GM19324 (cell line): ENCODE data around the gene METTL1.
"Not testable (repeated sequence)": the region's sequence is repeated elsewhere in the genome, so short reads cannot be mapped to it uniquely, and the experiment has no call there.

Experiments used
- ATAC-seq: cut with Tn5 transposase; IDR thresholded peaks from one replicate; pipeline ENCODE4 v1.9.1; 2021; ENCODE audit warnings: mild to moderate bottlenecking, moderate library complexity; ENCODE audit not compliant: unreplicated experiment, low FRiP score

The METTL1 gene

DNA sequence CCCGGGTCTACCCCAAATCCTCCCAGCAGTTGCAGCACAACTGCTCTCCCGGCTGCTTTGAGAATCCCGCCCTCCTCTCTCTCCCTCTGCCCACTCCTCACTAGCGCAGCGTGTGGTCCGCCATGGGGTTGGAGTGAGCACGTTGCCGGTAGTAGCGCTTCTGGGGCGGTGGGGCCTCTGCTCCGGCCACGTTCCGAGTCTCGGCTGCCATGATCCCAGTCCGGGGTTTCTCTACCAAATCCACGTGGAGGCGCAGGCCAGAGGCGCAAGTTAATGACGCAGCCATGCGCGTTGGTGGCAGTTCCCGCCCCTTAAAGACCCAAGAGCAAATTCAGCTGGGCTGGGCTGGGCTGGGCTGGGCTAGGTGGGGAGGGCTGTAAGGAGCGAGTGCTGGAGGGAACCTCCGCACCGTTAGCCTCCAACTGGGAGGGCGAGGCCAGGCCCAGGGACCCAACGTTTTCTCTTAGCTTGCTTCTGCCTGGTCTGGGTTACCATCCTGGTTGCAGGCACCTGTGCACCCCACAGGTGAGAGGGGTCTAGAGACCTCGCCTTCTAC is at the start of gene METTL1:
Gene METTL1 (minus strand): TSS at position 233 of the 556 bp plus-strand sequence. CDS start 22 bp downstream, at position 211.
- ATAC-seq, result peak; percentile 82

DNA sequence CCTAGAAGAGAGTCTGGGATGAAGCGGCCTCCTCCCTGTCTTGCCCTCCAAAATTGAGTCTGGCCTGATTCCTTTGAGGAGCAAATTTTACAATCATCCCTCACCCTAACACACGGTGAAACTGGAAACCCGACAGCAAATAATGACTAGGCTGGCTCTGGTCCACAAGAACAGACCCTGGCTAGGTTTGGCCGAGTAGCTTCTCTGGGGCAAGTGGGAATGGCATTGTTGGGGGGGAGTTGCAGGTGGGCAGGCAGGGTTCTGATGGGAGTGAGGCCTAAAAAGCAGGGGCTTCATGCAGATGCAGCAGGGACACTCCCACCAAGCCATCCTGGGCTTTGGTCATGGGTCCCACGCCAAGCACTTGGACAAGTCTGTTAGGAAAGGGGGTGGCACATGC is 49.1 kb upstream of the METTL1 start:
- not testable (repeated sequence) for ATAC-seq

DNA sequence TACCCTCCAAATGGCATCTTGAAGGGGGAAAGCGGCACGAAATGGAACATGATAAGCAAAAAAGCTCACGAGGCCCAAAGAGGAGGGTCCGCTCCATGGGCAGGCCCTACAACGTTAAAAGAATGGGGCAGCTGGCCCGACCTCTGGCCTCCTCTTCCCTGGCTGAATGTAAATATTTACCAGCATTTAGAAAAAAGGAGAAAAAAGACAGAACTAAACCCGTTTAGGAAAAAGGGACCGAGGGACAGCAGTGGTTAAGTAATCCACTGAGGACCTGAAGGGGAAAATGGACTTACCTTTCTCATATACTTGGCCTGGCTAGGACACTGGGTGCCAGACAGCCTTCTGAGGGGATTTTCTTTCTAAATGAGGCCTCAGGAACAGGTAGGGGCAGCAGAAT is 48.2 kb upstream of the METTL1 start:
- not testable (repeated sequence) for ATAC-seq

DNA sequence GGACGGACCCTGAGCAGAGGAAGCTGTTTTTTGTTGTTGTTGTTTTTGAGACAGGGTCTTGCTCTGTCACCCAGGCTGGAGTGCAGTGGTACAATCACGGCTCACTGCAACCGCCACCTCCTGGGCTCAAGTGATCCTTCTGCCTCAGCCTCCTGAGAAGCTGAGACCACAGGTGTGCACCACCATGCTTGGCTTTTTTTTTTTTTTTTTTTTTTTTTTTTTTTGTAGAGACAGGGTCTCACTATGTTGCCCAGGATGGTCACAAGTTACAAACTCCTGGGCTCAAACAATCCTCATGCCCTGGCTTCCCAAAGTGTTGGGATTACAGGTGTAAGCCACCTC is 46.1 kb upstream of the METTL1 start:
- not testable (repeated sequence) for ATAC-seq

DNA sequence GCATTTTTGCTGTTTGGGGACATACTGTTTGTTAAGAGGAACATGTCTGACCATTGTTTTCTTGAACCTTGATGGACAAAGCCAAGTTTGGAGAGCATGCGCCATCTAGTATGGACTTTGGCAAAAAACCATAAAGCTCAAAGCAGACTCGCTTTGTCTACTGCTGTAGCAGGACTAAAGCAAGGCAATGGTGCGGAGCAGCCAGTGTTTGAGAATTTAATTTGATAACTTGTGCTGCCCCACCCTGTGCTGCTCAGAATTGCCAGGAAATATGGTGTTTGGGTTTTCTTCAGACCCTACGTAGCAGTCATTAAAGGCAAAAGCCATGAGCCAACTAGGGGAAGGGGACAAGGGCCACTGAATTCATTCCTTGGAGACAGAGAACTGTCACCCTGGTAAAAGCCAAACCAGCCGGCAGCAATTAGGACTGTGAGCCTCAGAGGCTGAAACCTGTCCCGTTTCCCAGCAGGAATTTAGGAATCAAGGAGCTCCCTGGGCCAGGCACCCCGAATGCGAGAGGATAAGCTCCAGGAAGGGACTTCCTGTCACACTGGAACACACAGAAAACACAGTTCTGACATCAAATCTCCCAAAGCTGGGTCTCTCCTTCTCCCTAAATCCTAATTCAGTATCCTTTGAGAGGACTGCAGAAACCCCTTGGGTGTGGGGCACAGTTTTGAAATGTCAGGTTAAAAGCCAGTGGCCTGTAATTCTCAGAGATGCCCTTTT is 45.5 kb upstream of the METTL1 start:
- ATAC-seq, result no peak

DNA sequence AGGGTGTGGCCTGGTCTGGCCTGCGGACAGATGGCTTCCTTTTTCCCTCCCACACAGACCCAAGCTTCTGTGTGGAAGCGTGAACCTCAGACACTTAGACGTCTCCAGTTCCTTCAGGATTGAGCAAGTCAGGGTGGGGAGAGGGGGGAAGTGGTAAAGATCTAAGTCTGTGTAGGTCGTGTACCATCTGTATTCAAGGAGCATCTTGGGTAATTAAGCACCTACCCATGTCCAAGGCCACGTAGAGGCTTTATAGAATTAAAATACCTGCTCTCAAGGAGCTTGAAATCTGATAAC is 44.9 kb upstream of the METTL1 start:
- no peak for ATAC-seq

DNA sequence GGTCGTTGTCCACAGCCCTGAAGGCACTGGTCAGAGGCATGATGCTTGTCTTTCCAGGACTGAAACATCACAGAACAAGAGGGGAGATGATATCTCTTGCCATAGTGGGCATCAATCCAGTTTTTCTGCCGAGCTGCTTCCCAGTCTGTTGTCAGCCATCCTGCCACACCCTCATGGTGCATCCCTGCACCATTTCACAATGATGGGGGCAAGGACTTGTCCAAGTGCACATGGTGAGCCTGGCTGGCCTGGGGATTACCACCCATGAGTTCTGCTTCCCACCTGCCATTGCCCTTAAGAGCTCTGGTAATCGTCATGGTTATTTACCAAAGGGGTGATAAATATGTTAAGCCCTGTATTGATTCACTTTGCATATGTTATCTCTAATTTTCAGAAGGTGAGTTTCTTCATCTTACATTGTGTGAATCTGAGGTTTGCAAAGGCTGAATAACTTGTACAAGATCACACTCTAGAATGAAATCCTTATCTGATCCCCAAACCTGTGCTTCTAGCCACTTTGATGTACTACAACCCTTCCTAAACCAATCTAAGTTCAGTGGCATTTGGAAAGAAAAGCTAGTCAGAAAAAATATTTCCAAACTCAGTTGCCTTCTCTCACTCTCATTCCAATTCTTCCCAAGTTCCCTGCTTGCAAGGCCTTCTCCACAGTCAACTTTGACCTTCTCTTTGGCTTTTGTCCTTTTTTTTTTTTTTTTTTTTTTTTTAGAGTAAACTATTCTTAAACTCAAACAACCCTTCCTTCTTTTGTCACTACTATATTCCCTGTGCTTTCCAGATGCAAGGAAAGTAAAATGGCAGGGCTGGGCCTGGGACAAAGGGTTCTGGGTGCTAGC is 44.3 kb upstream of the METTL1 start:
- no peak for ATAC-seq

DNA sequence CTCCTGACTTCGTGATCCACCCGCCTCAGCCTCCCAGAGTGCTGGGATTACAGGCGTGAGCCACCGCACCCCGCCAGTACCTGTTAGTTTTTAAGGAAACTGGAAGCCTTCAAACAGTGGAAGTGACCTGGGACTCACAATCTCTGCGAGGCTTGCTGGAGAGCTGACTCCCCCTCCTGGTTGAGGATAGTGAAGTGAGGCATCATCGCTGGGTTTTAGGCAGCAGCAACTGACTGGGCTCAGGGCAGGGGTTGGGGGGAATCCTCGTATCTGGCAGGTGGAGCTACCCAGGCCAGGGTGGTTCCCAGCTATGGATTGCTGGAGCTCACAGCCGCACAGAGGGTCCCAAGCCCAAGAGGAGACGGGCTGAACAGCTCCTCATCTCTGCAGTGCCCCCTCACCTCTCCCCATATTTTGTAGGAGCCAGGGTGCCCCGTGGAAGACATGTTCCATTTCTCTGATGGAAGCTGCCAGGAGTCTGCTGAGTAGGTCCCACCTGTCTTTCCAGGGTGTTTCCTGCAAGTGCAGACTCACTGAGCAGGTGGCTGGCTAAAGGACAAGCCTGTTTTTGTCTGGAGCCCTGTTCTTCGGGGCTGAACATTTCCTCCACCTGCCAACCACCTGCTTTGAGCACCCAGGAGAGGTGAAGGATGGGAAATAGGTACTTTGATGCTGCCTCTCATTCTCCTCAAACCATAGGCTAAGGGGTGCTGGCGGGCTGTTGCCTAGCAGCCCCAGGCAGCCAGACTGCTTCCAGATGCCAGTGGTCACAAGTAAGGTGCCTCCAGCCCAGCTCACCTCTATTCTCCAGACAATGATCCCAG is 43.5 kb upstream of the METTL1 start:
- ATAC-seq, result no peak

DNA sequence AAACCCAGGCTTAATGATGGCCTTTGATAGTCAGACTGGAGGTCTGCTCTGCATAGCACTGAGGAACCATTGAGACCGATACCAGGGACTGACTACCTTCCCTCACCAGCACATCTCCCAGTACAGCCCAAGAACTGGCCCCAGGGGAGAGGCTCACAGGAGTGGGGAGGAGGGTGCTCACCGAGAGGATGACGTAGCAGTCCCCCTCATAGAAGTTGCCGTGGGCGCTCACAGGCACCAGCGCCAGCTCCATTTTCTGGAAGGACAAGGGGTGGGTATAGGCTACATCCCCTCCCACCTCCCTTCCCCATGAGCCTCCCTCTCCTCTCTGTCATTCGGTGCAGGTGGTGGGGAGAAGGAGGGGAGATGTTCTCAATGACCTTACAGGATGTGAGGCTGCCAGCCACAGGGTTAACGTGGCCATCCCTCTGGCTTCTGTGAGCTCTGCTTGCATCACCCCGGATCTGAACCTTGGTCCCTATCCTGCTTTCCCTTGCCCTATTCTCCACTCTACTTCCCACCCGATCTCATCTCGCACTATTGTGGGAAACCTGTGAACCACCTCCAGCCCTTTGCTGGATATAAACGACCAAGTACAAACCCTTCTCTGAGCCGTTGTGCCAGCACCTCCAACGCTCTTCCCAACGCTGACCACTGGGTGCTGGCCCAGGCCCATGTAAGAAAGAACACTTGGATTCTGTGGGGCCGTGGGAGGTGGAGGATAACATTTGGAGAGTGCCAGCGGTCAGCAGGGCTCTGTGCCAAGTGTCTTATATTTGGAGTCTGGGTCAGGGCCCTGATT is 42.3 kb upstream of the METTL1 start:
- ATAC-seq, result no peak

DNA sequence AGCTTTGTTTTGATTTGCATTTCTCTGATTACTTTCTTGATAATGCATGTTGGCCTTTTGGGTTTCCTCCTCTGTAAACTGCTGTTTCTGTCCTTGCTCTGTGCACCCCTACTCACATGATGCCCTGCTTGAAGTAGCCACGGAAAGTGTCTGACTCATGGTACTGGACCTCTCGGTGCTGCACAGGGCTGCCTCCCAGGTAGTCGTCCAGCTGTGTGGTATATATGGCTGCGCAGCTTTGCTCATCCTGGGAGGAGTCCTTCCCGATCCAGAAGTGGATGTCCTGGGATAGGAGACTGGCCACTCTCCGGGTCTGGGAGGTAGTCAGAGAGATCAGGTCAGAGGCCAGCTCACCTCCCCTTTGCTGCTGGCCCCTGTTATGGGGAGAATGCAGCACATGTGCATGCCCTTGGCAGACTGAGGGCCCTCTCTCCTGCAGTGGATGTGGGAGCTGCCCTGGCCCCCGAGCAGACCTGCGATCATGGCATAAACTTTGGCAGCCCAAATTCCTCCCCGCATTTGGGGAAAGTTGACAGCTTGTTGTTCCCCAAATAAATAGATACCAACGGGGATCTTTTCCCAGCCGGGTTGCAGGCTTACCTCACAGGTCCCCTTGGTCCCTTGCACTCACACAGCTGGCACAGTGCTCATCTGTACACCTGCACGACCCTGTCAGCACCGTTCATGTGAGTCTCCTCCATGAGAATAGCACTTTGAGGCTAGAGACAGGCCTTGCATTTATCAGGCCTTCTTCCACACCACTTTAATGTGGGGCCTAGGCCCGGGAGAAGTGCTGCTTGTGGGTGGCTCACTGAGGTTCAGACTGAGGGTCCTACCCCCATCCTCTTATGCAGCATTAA is 41.4 kb upstream of the METTL1 start:
- no peak for ATAC-seq

DNA sequence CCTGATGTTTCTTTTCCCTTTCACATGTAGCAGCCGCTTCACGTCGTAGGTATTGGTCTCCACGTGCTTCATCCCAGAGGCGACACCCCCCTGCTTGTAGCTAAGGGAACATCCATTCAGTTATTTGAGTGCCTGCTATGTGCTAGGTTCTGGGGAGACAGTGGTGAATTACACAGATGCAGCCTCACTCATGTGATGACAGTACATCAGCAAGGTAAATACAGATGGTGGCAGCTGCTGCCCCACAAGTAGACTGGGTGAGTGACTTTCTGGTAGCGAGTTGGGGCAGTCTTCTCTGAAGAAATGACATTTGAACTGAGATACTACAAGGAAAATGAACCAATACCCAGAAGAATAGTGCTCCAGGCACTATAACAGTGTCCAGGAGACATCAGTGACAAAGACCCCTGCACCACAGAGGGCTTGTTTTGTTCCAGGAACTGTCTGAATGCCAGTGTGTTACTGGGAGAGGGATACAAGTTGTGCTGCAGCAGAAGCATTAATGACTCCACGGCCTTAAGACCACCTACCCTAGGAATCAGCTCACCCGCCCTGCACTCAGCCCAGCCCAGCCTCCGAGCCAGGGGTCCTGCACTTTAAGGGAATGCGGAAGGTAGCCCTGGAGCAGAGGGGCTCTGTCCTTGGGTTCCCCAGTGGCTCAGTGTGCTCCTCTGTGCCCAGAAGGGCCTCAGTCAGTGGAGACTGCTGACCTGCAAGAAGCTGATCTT is 39.3 kb upstream of the METTL1 start:
- no peak for ATAC-seq

DNA sequence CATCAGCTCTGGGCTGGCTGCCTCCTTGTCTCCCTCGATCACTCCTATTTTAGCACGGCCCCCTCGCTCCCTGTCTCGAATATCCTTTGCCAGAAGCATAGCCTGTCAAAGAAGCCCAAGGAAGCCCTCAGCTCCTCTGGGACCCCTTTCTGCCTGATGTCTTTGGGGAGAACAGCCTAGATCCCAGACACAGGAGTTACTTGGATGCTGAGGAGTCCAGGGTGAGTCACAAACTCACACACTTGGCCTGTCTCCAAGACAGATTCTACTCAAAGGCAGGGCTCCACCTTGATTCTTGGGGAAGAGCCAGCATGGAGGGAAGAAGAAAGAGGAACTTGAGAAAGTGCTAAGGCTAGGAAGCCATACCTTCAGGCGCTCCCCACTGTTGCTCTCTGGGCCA is 38.5 kb upstream of the METTL1 start:
- no peak for ATAC-seq

DNA sequence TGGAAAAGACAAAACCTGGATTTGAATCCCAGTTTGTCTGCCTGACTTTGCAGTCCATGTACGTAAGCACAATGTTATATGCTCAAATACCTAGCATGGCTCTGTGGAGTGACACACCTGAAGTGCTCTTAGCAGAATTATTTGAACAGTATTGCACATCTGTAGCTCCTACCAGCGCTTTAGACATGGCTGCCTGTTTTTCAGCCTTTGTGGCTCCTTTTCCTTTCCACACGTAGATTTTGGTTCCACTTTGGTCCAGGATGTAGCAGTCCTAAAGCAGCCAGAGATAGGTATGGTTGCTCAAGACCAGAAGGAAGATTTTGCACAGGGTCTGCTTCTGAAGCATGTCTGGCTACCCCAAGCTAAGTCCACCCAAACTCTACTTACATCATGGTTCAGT is 37.5 kb upstream of the METTL1 start:
- ATAC-seq, result no peak

DNA sequence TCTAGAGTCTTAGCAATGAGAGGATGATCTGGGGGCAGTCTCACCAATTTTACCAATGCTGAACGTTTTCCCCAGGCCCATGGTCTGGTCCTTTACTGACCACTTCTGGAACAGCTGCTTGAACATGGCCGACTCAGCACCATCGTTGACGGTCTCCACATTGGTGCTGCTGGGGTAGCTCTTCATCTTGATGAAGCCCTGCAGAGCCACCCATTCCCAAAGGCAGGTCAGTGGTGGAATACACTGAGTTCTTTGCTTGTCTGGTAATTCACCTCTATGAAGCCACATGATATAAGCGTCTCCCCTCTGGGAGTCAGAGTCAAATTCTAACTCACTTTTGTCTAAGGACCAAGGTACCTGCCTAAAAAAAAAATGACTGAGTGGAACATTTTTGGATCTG is 36.4 kb upstream of the METTL1 start:
- no peak for ATAC-seq

DNA sequence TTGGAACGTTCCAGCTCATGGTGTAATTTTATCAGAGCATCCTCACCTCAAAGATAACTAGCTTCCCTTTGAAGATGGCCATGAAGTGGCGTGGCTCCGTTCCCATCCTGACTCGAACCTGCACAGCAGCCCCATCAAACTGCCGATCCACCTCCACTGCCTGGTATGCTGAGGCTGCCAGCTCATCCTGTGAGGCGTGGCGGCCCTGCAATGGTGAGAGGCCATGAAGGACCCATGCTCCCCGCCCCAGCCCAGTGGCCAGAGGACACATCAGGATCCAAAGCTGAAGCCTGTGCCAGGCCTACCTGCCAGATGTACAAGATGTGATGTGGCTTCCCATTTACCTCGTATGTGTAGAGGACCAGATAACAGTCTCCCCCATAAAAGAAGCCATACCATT is 35.4 kb upstream of the METTL1 start:
- no peak for ATAC-seq

DNA sequence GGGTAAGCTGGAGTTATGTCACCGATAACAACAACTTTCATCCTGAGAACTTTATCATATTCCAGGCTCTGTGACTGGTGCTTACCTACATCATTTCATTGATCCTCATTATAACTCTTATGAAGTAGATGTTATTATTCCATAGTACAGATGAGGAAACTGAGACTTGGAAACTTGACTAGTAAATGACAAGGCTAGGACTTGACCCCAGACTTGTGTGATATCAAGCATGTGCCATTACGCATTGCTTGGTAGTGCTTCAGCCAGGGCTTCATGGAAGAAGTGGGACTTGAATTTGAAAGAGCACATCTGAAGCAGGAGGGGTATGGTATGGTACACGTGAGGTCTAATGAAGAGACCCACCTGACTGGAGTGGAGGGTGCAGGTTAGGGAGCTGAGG is 34.8 kb upstream of the METTL1 start:
- no peak for ATAC-seq

DNA sequence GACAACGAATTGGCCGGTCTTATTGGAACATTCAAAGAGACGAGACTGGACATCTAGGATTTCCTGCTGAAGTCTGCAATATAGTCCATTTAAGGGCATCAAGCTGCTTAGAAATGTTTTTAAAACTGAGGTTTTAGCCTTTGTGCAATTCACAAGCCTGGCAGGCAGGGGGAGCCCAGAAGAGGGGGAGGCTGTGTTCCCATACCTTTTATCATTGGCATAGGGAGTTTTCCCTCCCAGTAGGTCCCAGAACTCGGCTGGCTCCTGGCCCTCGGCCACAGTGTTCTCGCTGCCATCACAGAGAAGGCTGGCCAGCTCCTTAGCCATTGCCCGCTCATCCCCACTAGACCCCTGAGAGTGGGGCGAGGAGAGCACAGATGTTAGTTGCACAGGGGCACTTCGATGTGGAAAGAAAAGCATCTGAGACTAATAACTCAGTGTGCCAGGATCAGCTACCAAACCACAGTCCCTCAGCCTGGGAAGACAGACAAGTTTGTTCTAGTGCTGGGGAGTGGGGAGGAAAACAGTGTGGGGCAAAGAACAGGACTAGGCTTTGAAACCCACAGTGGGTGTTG is 31.5 kb upstream of the METTL1 start:
- no peak for ATAC-seq

DNA sequence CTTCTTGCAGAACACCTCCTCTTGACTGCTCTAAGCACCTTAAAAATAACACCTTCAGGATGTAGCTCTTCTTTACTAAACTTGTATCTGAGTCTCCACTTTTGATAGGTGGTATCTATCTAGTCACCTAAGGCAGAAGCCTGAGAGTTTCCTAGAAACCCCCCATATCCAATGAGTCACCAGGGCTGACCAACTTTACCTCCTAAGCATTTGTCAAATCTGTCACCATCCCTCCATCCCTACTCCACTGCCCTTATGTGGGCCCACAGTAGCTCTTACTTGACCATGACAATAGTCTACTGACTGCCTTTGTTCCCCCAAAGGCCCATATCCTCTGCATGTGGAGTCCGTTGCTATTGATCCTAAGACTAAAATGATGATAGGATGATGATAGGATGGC is 30.7 kb upstream of the METTL1 start:
- no peak for ATAC-seq
